Suppressor macrophage treated with lipopolysaccharide for 1 hour (primary cell): Measurements from ENCODE around the gene MORN5.
A peak's percentile ranks its signal among the peaks of the same experiment; 100 is the strongest.

Experiments
- DNase-seq, 3 donors: peaks; one replicate each; pipeline ENCODE4 v3.0.0-alpha.2; 2020 to 2022

MORN5 gene

DNA sequence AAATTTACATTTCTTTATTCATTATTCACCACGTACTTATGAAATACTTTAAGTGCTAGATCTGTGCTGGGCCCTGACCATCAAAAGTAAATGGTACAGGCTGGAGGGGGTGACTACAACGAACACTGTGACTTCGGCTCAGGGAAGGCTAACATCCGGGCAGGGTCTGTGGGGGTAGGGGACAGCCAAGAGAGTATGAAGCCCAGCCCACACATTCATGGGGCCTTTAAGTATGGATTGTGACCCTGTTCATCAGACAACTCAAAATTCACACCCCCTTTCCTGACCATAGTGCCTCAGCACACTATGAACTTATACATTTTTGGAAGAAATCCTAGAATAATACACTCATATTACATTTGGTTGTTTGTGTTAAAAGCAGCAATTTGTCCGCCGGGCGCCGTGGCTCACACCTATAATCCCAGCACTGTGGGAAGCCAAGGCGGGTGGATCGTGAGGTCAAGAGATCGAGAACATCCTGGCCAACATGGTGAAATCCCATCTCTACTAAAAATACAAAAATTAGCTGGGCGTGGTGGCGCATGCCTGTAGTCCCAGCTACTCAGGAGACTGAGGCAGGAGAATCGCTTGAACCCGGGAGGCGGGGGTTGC is 33.3 kb downstream of the MORN5 start:
- DNase-seq = no peak

GRCh38 chr9:122193651-122194050 is 33.9 kb downstream of the MORN5 start:
- DNase-seq = no peak

GRCh38 chr9:122195875-122196274 is 36.2 kb downstream of the MORN5 start:
- DNase-seq = no peak

GRCh38 chr9:122197426-122197825 is 37.7 kb downstream of the MORN5 start:
- no peak for DNase-seq

DNA sequence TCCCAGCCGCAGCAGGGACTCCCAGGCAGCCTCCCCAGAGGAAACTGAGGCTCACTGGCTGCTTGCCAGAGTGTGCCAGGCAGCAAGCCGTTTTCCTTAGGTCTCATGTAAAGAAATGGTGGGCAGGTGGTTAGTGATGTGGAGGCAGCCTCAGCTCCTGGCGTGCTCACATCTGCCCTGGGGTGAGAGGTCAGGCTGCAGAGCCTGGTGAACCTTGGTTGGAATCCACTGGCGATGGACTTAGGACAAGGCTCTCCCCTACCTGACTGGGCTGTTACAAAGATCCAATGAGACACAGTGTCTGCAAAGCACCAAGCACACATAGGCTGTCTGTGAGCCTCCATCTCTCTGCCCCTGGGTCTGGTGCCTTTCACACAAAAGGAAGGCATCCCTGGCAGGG is 38.2 kb downstream of the MORN5 start:
- no peak for DNase-seq

- no peak for DNase-seq
Observed at GRCh38 chr9:122200960-122201595, 41.4 kb downstream of the MORN5 start.

DNA sequence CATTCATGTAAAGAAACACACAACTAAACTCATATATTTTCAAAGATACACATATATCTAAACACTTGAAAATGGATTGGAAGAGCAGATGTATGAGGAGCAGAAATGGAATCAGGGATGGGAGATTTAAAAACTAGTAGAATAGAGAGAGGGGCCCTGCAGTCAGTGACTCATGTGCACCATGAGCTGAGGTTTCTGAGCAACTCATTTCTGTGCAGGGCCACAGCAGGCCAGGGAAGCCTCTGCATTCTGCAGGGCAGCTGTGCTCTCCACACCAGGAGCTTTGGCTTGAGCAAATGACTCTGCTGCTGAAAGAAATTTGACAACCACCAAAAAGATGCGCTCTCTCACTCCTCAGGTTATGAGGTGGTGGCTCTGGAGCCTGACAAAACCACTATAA is 41.9 kb downstream of the MORN5 start:
- no peak for DNase-seq

- DNase-seq = no peak
Observed at GRCh38 chr9:122202111-122202510, 42.4 kb downstream of the MORN5 start.

DNA sequence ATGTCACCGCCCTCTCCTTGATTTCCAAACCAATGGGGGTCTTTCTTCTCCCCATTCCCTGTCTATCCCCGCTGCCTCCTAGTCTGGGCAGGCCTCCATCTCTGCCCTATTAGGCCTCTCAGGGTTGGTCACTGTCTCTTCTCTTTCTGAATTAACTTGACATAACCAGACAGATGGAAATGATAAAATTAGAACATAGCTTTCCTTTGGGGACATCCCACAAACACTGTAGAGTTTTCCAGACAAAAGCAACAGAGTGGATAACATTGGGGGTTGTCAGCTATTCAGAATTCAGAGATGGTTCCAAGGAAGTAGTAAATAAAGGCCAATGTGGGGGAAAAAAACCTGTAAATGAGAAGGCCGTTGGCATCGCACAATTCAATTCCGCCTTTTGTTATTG is 44.3 kb downstream of the MORN5 start:
- DNase-seq = no peak

GRCh38 chr9:122204491-122204890 is 44.8 kb downstream of the MORN5 start:
- DNase-seq = no peak

GRCh38 chr9:122205176-122205575 is 45.5 kb downstream of the MORN5 start:
- DNase-seq = no peak

- DNase-seq = no peak
Observed at GRCh38 chr9:122206118-122207046, 46.7 kb downstream of the MORN5 start.

- no peak for DNase-seq
Observed at GRCh38 chr9:122207096-122207495, 47.4 kb downstream of the MORN5 start.

DNA sequence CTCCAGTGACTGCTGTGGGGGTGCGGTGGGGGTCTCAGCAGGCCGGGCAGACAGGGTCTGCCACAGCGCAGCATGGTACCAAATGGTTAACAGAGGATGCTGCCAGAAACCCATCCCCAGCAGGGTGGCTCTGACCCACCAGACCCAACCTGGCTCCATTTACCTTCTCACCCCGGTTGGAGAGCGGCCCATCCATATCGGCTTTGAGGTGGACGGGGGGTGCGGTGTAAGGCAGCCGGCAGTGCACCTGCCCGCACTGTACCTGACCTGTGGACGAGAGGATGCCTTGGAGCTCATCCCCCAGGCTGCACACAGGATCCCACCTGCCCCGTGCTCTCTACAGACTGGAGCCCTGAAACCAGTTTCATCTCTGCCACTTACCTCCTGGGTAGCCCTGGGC is 49.7 kb downstream of the MORN5 start:
- DNase-seq = no peak

GRCh38 chr9:122212473-122213004 is 52.8 kb downstream of the MORN5 start:
- DNase-seq = no peak

GRCh38 chr9:122213102-122213588 is 53.4 kb downstream of the MORN5 start:
- DNase-seq = no peak

GRCh38 chr9:122213589-122214413 is 54.1 kb downstream of the MORN5 start:
- DNase-seq = peak in 2 of 3 donors; percentile 22 to 48

DNA sequence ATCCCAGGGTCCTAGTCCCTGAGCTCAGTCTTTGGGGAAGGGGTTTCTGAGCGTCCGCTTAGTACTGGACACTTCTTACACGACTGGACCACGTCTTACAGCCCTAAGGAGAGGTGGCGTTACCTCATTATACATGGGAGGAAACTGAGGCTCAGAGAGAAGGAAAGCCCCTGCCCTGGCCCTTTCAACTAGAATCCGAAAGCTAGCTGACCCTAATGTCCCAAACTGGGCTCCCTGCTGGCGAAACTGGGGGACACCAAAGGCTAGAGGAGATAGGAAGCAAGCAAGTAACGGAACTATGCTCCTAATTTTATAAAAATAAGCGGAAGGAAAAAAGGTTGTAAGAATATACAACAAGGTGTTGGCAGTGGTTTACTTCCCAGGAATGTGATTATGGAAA is 54.8 kb downstream of the MORN5 start:
- DNase-seq = no peak

- no peak for DNase-seq
Observed at GRCh38 chr9:122215663-122216062, 56.0 kb downstream of the MORN5 start.

GRCh38 chr9:122216138-122216797 is 56.6 kb downstream of the MORN5 start:
- DNase-seq = no peak

DNA sequence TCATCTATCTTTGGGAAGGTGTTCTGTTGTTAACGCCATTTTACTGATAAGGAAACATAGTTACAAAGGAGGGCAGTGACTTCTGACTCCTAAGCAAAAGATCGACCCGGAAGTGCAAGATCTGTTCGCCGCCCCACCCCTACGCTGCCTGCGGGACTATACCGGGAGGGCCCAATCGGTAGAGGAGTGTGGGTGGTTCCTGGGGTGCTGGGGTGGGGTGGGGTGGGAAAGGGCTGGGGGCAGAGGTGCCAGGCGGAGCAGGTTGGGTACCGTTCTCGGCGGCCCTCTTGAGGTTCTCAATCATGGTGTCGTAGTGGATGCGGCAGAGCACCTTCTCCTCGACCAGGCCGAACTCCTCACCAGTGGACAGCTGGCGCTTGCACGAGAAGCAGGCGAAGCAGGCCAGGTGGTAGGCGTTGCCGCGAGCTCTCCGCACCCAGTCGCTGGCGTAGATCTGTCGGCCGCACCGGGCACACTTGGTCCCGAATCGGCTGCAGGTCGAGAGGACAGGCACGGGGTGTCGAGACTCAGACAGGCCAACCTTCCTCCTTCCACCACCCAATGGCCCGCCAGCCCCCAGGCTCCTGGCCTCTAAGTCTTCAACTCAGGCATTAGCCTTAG is 57.2 kb downstream of the MORN5 start:
- DNase-seq = no peak
